ENCODE measurements around the gene BCAS3.

The BCAS3 gene

DNA sequence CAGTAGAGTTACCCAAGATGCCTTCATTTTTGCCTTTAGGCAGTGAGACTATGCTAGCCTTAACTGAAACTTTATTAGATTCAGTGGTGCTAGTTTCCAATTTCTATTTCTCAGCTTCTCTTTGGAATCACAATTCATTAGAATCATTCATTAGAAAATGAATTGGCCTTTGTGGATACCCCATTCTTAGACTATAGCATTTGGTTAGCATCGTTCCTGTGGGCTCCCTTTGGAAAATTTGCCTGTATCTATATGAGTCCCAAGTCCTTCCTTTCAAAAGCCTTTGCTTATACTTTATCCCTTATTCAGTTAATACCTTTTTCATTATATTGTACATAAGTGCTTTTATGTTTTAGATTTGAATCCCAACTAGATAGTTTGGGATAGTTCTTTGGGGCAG, 535.0 kb downstream of the BCAS3 start:
- DNase-seq = no peak

DNA sequence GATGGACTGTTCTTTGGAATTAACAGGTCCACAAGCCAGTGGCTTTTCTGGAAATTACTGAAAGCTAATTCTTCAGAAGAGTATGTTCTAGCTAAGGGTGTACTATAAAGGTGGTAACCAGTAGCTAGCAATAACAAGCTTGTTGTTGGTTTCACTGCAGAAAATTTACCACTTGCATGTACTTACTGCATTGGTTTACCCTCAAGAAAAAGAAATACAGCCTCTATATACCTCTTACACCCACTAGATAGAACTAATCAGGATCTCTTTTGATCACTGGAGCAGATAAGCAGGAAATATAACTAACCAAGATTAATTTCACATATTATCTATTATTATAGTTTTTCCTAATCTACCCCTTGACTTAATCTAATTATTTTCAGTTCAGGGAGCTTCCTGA, 537.1 kb downstream of the BCAS3 start:
- no peak for DNase-seq

DNA sequence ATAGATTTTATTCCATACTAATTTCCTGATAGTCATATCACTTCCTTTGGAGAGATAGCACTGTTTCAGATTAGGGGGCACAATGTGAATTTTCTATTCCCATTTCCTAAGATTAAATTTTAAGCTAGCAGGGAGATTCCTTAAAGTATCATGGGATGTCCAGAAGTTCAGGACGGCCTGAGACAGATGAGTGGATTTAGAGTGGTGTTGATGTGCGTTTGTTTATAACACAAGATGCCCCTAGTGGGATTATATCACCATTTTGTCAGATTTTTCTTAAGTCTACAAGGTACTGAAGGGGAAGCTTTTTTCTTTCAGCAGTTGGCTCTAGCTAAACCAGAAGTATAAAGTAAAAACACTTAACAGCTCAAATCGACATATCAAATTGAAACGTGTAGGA, 538.4 kb downstream of the BCAS3 start:
- DNase-seq = no peak

GRCh38 chr17:61217878-61218437, 540.3 kb downstream of the BCAS3 start:
- no peak for DNase-seq

GRCh38 chr17:61218438-61218837, 540.8 kb downstream of the BCAS3 start:
- no peak for DNase-seq

DNA sequence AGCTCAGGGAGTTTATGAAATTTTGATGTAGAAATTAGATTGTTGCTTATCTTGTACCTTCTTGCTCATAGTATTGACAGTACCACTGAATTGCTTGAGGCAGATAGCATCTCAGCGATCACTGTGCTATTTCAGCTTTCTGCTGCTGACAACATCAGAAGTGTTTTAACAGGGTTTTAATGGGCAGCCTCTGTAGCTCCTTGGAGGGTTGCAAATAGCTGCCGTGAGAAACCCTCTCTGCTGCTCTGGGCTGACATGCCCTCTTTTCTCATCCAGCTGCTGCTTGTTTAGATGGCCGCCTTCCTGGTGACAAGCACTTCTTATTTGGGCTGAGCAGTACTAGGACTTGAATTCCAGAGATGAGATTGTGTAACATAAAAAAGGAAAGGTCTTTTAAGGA, 541.8 kb downstream of the BCAS3 start:
- DNase-seq = no peak

GRCh38 chr17:61221181-61221580, 543.5 kb downstream of the BCAS3 start:
- DNase-seq = no peak

- DNase-seq = no peak
These were observed 544.2 kb downstream of the BCAS3 start for GRCh38 chr17:61221597-61222471.

GRCh38 chr17:61223725-61224124, 546.1 kb downstream of the BCAS3 start:
- DNase-seq = no peak

DNA sequence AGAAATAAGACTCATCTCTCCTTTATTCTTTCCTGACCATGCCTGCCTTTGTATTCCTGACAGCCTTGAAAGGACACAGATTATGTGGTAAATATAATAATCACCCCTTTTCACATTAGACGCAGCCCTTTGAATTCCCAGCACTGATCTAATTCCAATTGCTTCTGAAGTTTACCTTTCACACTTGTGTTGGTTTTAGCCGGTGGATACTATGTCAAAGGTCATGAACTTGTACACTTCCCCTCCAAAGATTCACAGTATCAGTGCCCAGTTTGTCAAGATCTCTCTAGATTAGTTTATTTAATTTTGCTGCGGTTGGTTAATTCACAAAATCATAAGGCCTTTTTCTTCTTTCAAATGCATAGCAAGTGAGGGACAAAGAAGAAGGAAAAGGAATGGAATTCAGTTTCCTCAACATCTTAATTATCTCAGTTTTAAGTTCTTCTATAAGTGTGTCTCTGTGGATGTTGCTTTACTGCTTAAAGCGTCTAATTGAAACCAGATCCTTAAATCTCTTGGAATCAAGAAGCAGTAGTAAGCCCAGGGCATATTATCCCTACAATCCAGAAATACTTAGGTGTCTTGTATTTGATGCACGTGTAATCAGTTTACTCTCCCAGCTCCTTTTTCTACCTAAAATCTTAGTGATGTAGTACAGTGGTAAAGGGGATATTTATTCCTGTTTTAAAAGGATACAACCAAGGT, 547.7 kb downstream of the BCAS3 start:
- DNase-seq = no peak

DNA sequence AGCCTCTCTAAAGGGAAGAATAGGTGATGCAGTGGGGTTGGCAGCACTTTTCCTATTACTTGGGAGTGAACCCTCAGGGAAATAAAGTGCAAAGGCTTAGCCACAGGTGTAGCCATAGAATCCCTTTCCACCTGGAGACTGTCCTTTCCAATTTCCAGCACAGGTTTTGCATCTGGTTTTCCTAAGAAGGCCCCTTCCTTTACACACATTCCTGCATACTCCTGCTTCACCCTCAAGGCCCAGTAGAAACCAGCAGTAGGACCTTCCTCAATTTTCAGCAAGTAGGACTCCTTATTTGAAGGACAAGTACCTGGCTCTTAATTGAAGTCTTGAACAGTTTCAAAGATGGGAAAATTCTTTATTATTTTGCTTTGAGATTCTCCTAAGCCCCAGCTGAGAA, 550.2 kb downstream of the BCAS3 start:
- DNase-seq = no peak

GRCh38 chr17:61230461-61230860, 552.8 kb downstream of the BCAS3 start:
- DNase-seq = no peak

- peak; percentile 34 for DNase-seq
These were observed 553.5 kb downstream of the BCAS3 start for GRCh38 chr17:61230972-61231820.

GRCh38 chr17:61232871-61233270, 555.2 kb downstream of the BCAS3 start:
- DNase-seq = no peak

DNA sequence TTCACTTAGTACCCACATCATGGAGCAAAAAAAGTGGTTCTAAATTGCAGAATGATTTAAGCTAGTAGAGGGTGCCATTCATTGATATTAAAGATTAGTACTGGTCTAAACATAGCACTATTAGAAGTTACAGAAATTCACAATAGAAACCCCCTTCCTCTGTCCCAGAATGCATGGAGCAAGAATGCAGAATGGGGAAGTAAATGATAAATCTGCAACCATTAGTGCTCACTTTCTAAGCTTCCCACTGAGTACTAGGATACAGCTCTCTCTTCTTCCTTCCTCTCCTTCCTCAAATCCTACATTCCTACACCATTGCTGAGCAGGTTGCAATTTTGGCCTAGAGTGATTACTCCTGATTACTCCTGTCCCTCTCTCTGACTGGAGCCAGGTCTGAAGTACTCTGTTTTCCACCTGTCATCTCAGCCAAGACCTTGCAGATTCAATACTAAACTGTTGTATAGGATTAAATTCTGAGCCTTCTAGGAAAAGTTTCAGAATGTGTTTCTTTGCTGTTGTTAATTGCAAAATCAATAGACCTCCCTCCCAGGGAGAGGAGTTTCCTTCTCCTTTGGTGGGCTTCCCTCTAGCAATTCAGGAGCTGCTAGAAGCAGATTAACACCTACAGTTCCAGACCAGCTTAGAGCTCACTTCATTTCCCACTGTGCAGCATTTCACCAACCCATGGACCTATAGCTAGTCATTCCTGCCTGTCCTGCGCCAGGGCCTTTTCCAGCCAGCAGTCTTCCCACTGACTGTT, 556.5 kb downstream of the BCAS3 start:
- no peak for DNase-seq

DNA sequence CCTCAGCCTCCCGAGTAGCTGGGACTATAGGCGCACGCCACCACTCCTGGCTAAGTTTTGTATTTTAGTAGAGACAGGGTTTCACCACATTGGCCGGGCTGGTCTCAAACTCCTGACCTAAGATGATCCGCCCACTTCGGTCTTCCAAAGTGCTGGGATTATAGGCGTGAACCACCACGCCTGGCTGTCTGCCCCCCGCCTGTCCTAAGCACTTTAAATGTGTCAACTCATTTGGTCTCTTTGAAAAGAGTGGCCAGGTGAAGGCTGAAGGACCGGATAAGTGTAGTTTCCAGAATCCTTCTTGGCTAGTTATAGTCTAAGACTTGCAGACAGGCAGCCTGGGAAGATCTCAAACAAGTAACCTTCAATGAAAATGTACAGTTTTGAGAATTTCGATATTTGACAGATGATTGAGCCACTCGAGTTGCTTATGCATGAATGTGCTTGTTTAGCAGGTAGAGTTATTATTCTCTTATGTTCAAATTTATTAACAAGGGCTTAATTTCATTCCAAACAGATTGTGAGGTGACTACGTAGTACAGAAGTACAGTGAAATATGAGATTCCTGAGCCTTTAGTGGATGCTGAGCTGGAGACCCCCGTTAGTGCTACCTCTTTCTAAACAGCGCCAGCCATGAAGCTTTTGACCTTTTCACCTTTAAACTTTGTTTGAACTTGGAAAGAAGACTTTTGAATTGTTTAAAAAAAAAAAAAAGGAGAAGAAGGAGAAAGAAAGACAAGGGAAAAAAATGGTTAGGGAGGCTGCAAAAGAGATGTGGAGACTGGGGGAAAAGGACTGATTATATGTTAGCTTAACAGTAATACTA, 557.6 kb downstream of the BCAS3 start:
- DNase-seq = no peak

DNA sequence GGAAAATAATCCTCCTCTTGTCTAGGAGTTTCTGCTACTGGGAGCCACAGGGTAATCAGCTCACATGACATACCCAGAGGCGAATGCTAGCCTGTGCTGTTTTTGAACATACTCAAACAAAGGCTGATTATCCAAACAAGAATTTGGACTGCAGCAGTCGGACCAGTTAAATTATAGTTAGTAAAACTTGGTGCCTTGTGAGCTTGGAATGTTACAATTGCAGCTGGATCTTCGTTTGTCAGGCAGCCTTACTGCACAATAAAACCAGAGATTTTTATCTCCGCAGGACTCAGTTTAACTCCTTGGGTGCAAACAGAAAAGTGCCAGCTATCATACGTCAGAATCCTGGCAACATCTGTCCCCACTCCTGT, 558.2 kb downstream of the BCAS3 start:
- DNase-seq = no peak

GRCh38 chr17:61237275-61237674, 559.6 kb downstream of the BCAS3 start:
- DNase-seq = no peak

DNA sequence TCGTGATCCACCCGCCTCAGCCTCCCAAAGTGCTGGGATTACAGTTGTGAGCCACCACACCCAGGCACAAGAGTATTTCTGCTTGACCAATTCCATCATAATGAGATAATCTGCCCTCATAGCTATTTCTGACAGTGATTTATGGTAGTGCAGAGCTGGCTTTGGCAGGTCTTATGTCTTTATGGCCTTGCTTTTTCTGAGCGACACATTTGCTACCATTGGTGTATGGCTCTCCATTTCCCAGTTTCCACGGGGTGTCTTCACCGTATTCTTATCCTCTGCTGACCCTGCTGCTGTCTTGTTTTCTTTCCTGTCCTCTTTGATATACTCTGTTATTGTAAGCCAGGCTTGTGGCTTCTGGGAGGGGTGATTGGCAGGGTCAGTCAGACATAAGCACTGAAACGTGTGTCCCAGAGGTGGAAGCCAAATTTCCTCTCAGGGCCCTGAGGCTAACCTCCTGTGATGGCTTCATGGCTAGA, 560.8 kb downstream of the BCAS3 start:
- DNase-seq = no peak

GRCh38 chr17:61239327-61239726, 561.7 kb downstream of the BCAS3 start:
- DNase-seq = no peak

DNA sequence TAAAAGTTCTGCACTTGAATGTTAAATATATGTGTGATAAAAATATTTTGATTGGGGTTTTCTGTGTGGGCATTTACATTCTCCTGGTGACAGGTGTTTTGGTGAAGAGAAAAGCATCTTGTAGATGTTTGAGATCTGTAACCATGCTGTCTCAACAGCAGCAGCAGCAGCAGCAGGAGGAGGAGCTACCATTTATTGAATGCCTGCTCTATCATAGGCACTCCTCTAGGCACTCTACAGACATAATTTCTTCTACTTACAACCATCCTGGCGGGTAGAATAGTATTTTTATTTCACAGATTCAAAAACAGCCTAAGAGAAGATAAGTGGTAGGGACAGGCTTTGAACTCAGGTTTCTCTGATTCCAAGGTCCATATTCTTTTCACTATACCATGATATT, 562.3 kb downstream of the BCAS3 start:
- no peak for DNase-seq
